ENCODE data around the gene TMEM115.
"Not testable (repeated sequence)": the region's sequence is repeated elsewhere in the genome, so short reads cannot be mapped to it uniquely, and the experiment has no call there.

Gene TMEM115

GRCh38 chr3:50314342-50314741 is 45.0 kb downstream of the TMEM115 start:
- DNase-seq, result no peak

DNA sequence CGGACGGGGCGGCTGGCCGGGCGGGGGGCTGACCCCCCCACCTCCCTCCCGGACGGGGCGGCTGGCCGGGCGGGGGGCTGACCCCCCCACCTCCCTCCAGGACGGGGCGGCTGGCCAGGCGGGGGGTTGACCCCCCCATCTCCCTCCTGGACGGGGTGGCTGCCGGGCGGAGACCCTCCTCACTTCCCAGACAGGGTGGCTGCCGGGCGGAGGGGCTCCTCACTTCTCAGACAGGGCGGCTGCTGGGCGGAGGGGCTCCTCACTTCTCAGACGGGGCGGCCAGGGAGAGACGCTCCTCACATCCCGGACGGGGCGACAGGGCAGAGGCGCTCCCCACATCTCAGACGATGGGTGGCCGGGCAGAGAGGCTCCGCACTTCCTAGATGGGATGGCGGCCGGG is 47.3 kb downstream of the TMEM115 start:
- not testable (repeated sequence) for DNase-seq

Measured in NCI-H774 (cell line).